Activated naive CD8-positive, alpha-beta T cell (primary cell): ENCODE data around the gene NFXL1.
"Not testable (repeated sequence)": the region's sequence is repeated elsewhere in the genome, so short reads cannot be mapped to it uniquely, and the experiment has no call there.

Source experiments
- H3K27ac Mint-ChIP-seq: one replicate; pipeline ENCODE4 v1.8.0; 2021; ENCODE audit warnings: mixed read lengths
- H3K27me3 Mint-ChIP-seq: one replicate; pipeline ENCODE4 v1.8.0; 2021; ENCODE audit warnings: mixed read lengths
- H3K36me3 Mint-ChIP-seq: one replicate; pipeline ENCODE4 v1.8.0; 2021; ENCODE audit warnings: mixed read lengths
- H3K4me1 Mint-ChIP-seq: one replicate; pipeline ENCODE4 v1.8.0; 2021; ENCODE audit warnings: low read depth, mixed read lengths
- H3K4me3 Mint-ChIP-seq: one replicate; pipeline ENCODE4 v1.8.0; 2021; ENCODE audit warnings: mild to moderate bottlenecking, mixed read lengths
- H3K9me3 Mint-ChIP-seq: one replicate; pipeline ENCODE4 v1.8.0; 2021; ENCODE audit warnings: low read depth, mixed read lengths

NFXL1 gene

GRCh38 chr4:47914220-47914925 is at the start of gene NFXL1:
Gene NFXL1, minus strand, starts transcription at chr4:47914583. Its CDS starts 380 bp downstream, at chr4:47914203.
- peaks cover 35% of the 10 kb centered on the region for H3K4me1 Mint-ChIP-seq
- peak within 1 kb of the TSS; percentile 98 for H3K4me3 Mint-ChIP-seq
- peak within 1 kb of the TSS; percentile 96 for H3K27ac Mint-ChIP-seq
- peaks cover 10% of the 10 kb centered on the region for H3K36me3 Mint-ChIP-seq
- H3K27me3 Mint-ChIP-seq = no peaks in the 10 kb centered on the region
- H3K9me3 Mint-ChIP-seq = no peaks in the 10 kb centered on the region

- Mint-ChIP-seq H3K27ac (no peak overlapping the region), H3K9me3 (no peaks in the 10 kb centered on the region), H3K36me3 (peaks cover 3% of the 10 kb centered on the region), H3K4me1 (no peaks in the 10 kb centered on the region), H3K27me3 (no peaks in the 10 kb centered on the region), H3K4me3 (no peak overlapping the region)
Measured at GRCh38 chr4:47954677-47955076, 40.3 kb upstream of the NFXL1 start.

GRCh38 chr4:47954245-47954644 is 39.9 kb upstream of the NFXL1 start:
- H3K4me1 Mint-ChIP-seq = no peaks in the 10 kb centered on the region
- no peaks in the 10 kb centered on the region for H3K27me3 Mint-ChIP-seq
- H3K9me3 Mint-ChIP-seq = no peaks in the 10 kb centered on the region
- no peak overlapping the region for H3K27ac Mint-ChIP-seq
- peaks cover 3% of the 10 kb centered on the region for H3K36me3 Mint-ChIP-seq
- no peak overlapping the region for H3K4me3 Mint-ChIP-seq

- H3K36me3 Mint-ChIP-seq = peaks cover 3% of the 10 kb centered on the region
- no peaks in the 10 kb centered on the region for H3K4me1 Mint-ChIP-seq
- no peak overlapping the region for H3K27ac Mint-ChIP-seq
- no peaks in the 10 kb centered on the region for H3K27me3 Mint-ChIP-seq
- no peaks in the 10 kb centered on the region for H3K9me3 Mint-ChIP-seq
- H3K4me3 Mint-ChIP-seq = no peak overlapping the region
Measured at GRCh38 chr4:47945930-47946726, 31.7 kb upstream of the NFXL1 start.

- no peak overlapping the region for H3K4me3 Mint-ChIP-seq
- H3K4me1 Mint-ChIP-seq = no peaks in the 10 kb centered on the region
- H3K27ac Mint-ChIP-seq = no peak overlapping the region
- H3K27me3 Mint-ChIP-seq = no peaks in the 10 kb centered on the region
- H3K36me3 Mint-ChIP-seq = no peaks in the 10 kb centered on the region
- H3K9me3 Mint-ChIP-seq = no peaks in the 10 kb centered on the region
Measured at GRCh38 chr4:47942081-47942819, 27.9 kb upstream of the NFXL1 start.

- H3K9me3 Mint-ChIP-seq = no peaks in the 10 kb centered on the region
- H3K27me3 Mint-ChIP-seq = no peaks in the 10 kb centered on the region
- no peaks in the 10 kb centered on the region for H3K36me3 Mint-ChIP-seq
- H3K4me3 Mint-ChIP-seq = no peak overlapping the region
- no peak overlapping the region for H3K27ac Mint-ChIP-seq
- no peaks in the 10 kb centered on the region for H3K4me1 Mint-ChIP-seq
Measured at GRCh38 chr4:47939456-47939855, 25.1 kb upstream of the NFXL1 start.

- Mint-ChIP-seq H3K9me3 (no peaks in the 10 kb centered on the region), H3K27me3 (no peaks in the 10 kb centered on the region), H3K4me3 (no peak overlapping the region), H3K36me3 (no peaks in the 10 kb centered on the region), H3K4me1 (no peaks in the 10 kb centered on the region), H3K27ac (no peak overlapping the region)
Measured at GRCh38 chr4:47936336-47936735, 22.0 kb upstream of the NFXL1 start.

GRCh38 chr4:47933840-47934239 is 19.5 kb upstream of the NFXL1 start:
- Mint-ChIP-seq H3K27ac (no peak overlapping the region), H3K9me3 (no peaks in the 10 kb centered on the region), H3K27me3 (no peaks in the 10 kb centered on the region), H3K36me3 (no peaks in the 10 kb centered on the region), H3K4me3 (no peak overlapping the region), H3K4me1 (no peaks in the 10 kb centered on the region)

GRCh38 chr4:47930971-47931804 is 16.8 kb upstream of the NFXL1 start:
- Mint-ChIP-seq H3K4me1 (peaks cover 5% of the 10 kb centered on the region), H3K27me3 (no peaks in the 10 kb centered on the region), H3K27ac (no peak overlapping the region), H3K9me3 (no peaks in the 10 kb centered on the region), H3K36me3 (no peaks in the 10 kb centered on the region), H3K4me3 (no peak overlapping the region)

GRCh38 chr4:47929682-47930201 is 15.4 kb upstream of the NFXL1 start:
- no peaks in the 10 kb centered on the region for H3K9me3 Mint-ChIP-seq
- no peaks in the 10 kb centered on the region for H3K36me3 Mint-ChIP-seq
- H3K27me3 Mint-ChIP-seq = peaks cover 3% of the 10 kb centered on the region
- peaks cover 5% of the 10 kb centered on the region for H3K4me1 Mint-ChIP-seq
- H3K27ac Mint-ChIP-seq = no peak overlapping the region
- no peak overlapping the region for H3K4me3 Mint-ChIP-seq

GRCh38 chr4:47926667-47927258 is 12.4 kb upstream of the NFXL1 start:
- Mint-ChIP-seq H3K27ac (no peak overlapping the region), H3K36me3 (no peaks in the 10 kb centered on the region), H3K4me3 (peak overlapping the region; percentile 54), H3K9me3 (no peaks in the 10 kb centered on the region), H3K27me3 (peaks cover 3% of the 10 kb centered on the region), H3K4me1 (peaks cover 5% of the 10 kb centered on the region)

- H3K9me3 Mint-ChIP-seq, H3K4me3 Mint-ChIP-seq, H3K27me3 Mint-ChIP-seq, H3K36me3 Mint-ChIP-seq, H3K27ac Mint-ChIP-seq, H3K4me1 Mint-ChIP-seq: not testable (repeated sequence)
Measured at GRCh38 chr4:47923261-47923608, 8.9 kb upstream of the NFXL1 start.

GRCh38 chr4:47922436-47923260 is 8.3 kb upstream of the NFXL1 start:
- H3K36me3 Mint-ChIP-seq, H3K4me3 Mint-ChIP-seq, H3K4me1 Mint-ChIP-seq, H3K9me3 Mint-ChIP-seq, H3K27me3 Mint-ChIP-seq, H3K27ac Mint-ChIP-seq: not testable (repeated sequence)
